ENCODE measurements around the gene CLPTM1L. TPM values are rescaled to one million over a fixed set of nuclear protein-coding genes. Genes with fewer than 3 reads are reported as not detected.
"Not testable (repeated sequence)": the region's sequence is repeated elsewhere in the genome, so short reads cannot be mapped to it uniquely, and the experiment has no call there.

Gene CLPTM1L
- total RNA-seq, 4 donors from 2014 or later: 68.8 to 102 (median 84.4) TPM

- Histone ChIP-seq H3K4me3 (no peak overlapping the region), H3K27ac (no peak overlapping the region), H3K27me3 (peaks cover 0 to 26% of the 10 kb centered on the region in 2 donors), H3K4me1 (peaks cover 0 to 6% (median 2%) of the 10 kb centered on the region in 4 donors), H3K9me3 (peaks cover 0 to 8% (median 0%) of the 10 kb centered on the region in 4 donors), H3K36me3 (no peaks in the 10 kb centered on the region)
- WGBS, 2 donors: 82% methylated on average over 23 of the region's 23 CpGs
- no peak for DNase-seq (ENCODE audit: low spot score in 2 of 2)
- TF ChIP-seq EP300 (IDR thresholded peaks at IDR 0.05): no peak
- TF ChIP-seq CTCF (IDR thresholded peaks at IDR 0.05): no peak
- TF ChIP-seq POLR2A (IDR thresholded peaks at IDR 0.05): no peak
Observed at GRCh38 chr5:1375871-1376810, 31.2 kb upstream of the CLPTM1L start.

GRCh38 chr5:1374679-1375055 lies 29.8 kb upstream of the CLPTM1L start:
- H3K9me3 ChIP-seq: no peaks in the 10 kb centered on the region
- H3K27me3 ChIP-seq: peaks cover 0 to 17% of the 10 kb centered on the region in 2 donors
- TF ChIP-seq POLR2A (IDR thresholded peaks at IDR 0.05) (no peak), CTCF (IDR thresholded peaks at IDR 0.05) (no peak), EP300 (IDR thresholded peaks at IDR 0.05) (no peak)
- no peak for DNase-seq (ENCODE audit: low spot score in 2 of 2)
- H3K4me1 ChIP-seq: no peaks in the 10 kb centered on the region
- H3K27ac ChIP-seq: no peak overlapping the region
- WGBS, 2 donors: 59 to 60% methylated on average over 6 of the region's 6 CpGs
- no peaks in the 10 kb centered on the region for H3K36me3 ChIP-seq
- H3K4me3 ChIP-seq: no peak overlapping the region

DNA sequence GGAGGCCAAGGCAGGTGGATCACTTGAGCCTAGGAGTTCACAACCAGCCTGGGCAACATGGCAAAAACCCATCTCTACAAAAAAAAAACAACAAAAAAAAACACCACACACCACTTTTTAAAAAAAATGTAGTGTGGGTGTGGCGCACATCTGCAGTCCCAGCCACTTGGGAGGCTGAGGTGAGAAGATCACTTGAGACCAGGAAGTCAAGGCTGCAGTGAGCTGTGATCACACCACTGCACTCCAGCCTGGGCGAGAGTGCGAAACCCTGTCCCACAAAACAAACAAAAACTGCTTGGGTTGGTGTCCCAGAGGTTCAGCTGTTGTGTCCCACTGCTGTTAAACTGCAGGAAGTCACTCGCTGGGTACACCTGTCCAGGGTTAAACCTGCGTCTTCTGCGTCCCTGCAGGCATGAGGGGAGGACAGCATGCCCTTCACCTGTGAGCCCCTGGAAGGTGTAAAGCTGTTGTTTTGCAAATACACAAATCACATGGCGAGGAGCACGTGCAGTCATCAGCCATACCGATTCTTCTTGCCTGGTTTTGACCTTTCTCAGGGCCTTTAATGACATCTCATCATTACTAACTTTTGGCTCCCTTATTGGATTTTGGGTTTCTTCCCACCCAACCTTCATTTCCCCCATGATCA lies 29.3 kb upstream of the CLPTM1L start:
- Histone ChIP-seq H3K27me3 (peaks cover 0 to 12% of the 10 kb centered on the region in 2 donors), H3K4me3 (no peak overlapping the region), H3K4me1 (no peaks in the 10 kb centered on the region), H3K36me3 (no peaks in the 10 kb centered on the region), H3K9me3 (no peaks in the 10 kb centered on the region), H3K27ac (no peak overlapping the region)
- WGBS, 2 donors: 71 to 77% methylated on average over 9 of the region's 9 CpGs
- TF ChIP-seq EP300 (IDR thresholded peaks at IDR 0.05) (no peak), CTCF (IDR thresholded peaks at IDR 0.05) (no peak), POLR2A (IDR thresholded peaks at IDR 0.05) (no peak)
- DNase-seq (ENCODE audit: low spot score in 2 of 2): no peak

DNA sequence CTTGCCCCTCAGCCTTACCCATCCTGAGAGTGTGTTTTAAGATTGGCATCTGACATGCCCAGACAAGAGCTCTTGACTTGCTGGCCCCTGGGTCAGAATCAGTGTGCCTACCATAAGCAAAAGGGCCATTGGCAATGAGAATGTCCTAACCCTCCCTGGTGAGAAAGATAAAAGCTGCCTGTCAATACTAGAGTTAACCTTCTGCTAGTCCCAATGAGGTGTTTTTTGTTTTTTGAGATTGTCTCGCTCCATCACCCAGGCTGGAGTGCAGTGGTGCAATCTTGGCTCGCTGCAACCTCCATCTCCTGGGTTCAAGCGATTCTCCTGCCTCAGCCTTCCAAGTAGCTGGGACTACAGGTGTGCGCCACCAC lies 27.1 kb upstream of the CLPTM1L start:
- H3K36me3 ChIP-seq; H3K27ac ChIP-seq; H3K9me3 ChIP-seq; DNase-seq (ENCODE audit: low spot score in 2 of 2); H3K4me1 ChIP-seq; H3K4me3 ChIP-seq: not testable (repeated sequence)
- peaks cover 0 to 15% of the 10 kb centered on the region in 2 donors for H3K27me3 ChIP-seq
- WGBS, 2 donors: 85 to 87% methylated on average over 4 of the region's 4 CpGs

DNA sequence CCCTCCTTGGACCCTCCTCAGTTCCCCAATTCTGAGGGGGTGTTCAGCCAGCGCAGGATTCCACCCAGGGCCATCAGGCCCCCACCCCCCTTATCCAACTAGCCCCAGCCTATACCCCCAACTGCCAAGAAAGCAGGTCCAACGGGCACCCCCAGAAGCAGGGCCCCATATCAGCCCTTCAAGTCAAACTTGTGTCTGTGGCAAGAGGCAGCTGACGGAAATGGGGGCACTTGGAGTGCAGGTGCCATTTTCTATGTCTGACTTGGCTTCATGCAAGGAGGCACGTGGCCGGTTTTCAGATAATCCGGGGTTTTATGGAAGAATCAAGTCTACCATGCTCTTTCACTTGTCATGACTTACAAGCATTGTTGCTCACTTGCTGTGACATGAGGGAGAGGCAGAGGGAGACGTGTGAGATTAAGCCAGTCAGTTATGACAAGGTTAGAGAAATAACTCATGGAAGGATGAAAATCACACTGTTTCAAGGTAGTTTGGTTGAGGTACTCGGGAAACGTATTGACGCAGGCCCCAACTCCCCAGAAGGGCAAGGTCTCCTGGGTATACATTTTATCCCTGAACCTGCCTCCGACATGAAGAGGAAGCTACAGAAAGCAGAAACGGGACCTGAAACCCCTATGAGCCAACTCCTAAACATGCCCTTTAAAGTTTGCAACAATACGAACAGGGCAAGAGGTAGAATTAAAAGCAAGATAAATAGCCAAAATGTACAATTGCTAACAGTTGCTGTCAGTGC lies 26.5 kb upstream of the CLPTM1L start:
- 77 to 83% methylated on average over 13 of the region's 13 CpGs for WGBS, 2 donors
- H3K4me3 ChIP-seq: no peak overlapping the region
- peaks cover 0 to 15% of the 10 kb centered on the region in 2 donors for H3K27me3 ChIP-seq
- no peaks in the 10 kb centered on the region for H3K36me3 ChIP-seq
- H3K4me1 ChIP-seq: no peaks in the 10 kb centered on the region
- H3K27ac ChIP-seq: no peak overlapping the region
- no peak for DNase-seq (ENCODE audit: low spot score in 2 of 2)
- no peaks in the 10 kb centered on the region for H3K9me3 ChIP-seq
- TF ChIP-seq CTCF (IDR thresholded peaks at IDR 0.05) (no peak), EP300 (IDR thresholded peaks at IDR 0.05) (no peak), POLR2A (IDR thresholded peaks at IDR 0.05) (no peak)

Measured in tibial nerve (tissue), 4 donors.